A673 (cell line): ENCODE data around the gene IGFBPL1. TPM values are rescaled to one million over a fixed set of nuclear protein-coding genes. Genes with fewer than 3 reads are reported as not detected.

Source experiments
- BruUV-seq: library from RNA; stranded (reverse); fragments of 400-500 nt; replicated peaks from 2 replicates; lab custom pipeline; 2021; lab: Mats Ljungman, UMichigan
- CTCF ChIA-PET: fragments of 300-600 bp; sonication (Branson Sonifier 250); formaldehyde crosslinking; loops from one replicate; lab custom pipeline; 2022; ENCODE audit warnings: antibody characterized with exemption; lab: Charles Lee
- POLR2A ChIA-PET: fragments of 300-600 bp; sonication (Branson Sonifier 250); formaldehyde crosslinking; loops from one replicate; lab custom pipeline; 2022; ENCODE audit warnings: antibody characterized with exemption; ENCODE audit not compliant: low non-redundant PET; lab: Charles Lee
- DNase-seq: peaks from one replicate; pipeline ENCODE4 v3.0.0-alpha.2; 2015; ENCODE audit warnings: low spot score
- H3K27ac ChIP-seq: fragments of 200-600 bp; sonication (generic); 2 replicates; pipeline ENCODE4 v1.5.1; 2016; ENCODE audit warnings: mixed run types, low read depth, mild to moderate bottlenecking, mixed read lengths, antibody characterized with exemption, low read length; ENCODE audit not compliant: poor library complexity, severe bottlenecking
- H3K27me3 ChIP-seq: fragments of 200-600 bp; sonication (generic); replicated peaks from 2 replicates; pipeline ENCODE4 v1.6.1; 2017; ENCODE audit warnings: mixed run types, low read depth, mild to moderate bottlenecking, mixed read lengths, antibody characterized with exemption, low read length; ENCODE audit not compliant: insufficient read depth, poor library complexity
- H3K36me3 ChIP-seq: fragments of 200-600 bp; sonication (generic); 2 replicates; pipeline ENCODE4 v1.6.1; 2016; ENCODE audit warnings: mixed run types, mild to moderate bottlenecking, mixed read lengths, antibody characterized with exemption, low read length; ENCODE audit not compliant: insufficient read depth, poor library complexity, severe bottlenecking
- H3K4me1 ChIP-seq: fragments of 200-600 bp; sonication (generic); 2 replicates; pipeline ENCODE4 v1.6.1; 2017; ENCODE audit warnings: mixed run types, mild to moderate bottlenecking, mixed read lengths, antibody characterized with exemption, low read length; ENCODE audit not compliant: insufficient read depth, poor library complexity, severe bottlenecking
- H3K4me3 ChIP-seq: fragments of 200-600 bp; sonication (generic); 2 replicates; pipeline ENCODE4 v1.5.1; 2016; ENCODE audit warnings: low read depth, mixed run types, mild to moderate bottlenecking, mixed read lengths, low read length; ENCODE audit not compliant: poor library complexity, severe bottlenecking
- H3K9me3 ChIP-seq: fragments of 200-600 bp; sonication (generic); 2 replicates; pipeline ENCODE4 v1.6.1; 2016; ENCODE audit warnings: mixed run types, low read depth, mild to moderate bottlenecking, mixed read lengths, antibody characterized with exemption, low read length; ENCODE audit not compliant: poor library complexity, severe bottlenecking
- EZH2 ChIP-seq: fragments of 200-600 bp; sonication (generic); IDR thresholded peaks from 2 replicates; pipeline ENCODE4 v1.6.1; 2017; ENCODE audit warnings: borderline replicate concordance, low read depth, mild to moderate bottlenecking, mixed read lengths, antibody characterized with exemption, low read length; ENCODE audit not compliant: poor library complexity, severe bottlenecking
- intact Hi-C: fragments of 100-400 bp; cut with micrococcal nuclease; formaldehyde crosslinking; loops from one replicate; pipeline ENCODE4 v1.10.0; 2022; ENCODE audit not compliant: unreplicated experiment
- total RNA-seq: library from RNA; stranded (reverse); gene quantifications from 2 replicates; pipeline ENCODE4 v1.2.3, GENCODE V29; 2021
- TF ChIP-seq, protein P1 (sequence below): fragments of 300-800, 200-600 bp; sonication (generic); conservative IDR thresholded peaks from 2 replicates; pipeline ENCODE4 v1.5.1; 2017; ENCODE audit warnings: low read depth, mild to moderate bottlenecking, antibody characterized with exemption, low read length, moderate library complexity, mixed read lengths

IGFBPL1 gene
- total RNA-seq, 1 experiment from 2014 or later: 0.90 TPM

DNA sequence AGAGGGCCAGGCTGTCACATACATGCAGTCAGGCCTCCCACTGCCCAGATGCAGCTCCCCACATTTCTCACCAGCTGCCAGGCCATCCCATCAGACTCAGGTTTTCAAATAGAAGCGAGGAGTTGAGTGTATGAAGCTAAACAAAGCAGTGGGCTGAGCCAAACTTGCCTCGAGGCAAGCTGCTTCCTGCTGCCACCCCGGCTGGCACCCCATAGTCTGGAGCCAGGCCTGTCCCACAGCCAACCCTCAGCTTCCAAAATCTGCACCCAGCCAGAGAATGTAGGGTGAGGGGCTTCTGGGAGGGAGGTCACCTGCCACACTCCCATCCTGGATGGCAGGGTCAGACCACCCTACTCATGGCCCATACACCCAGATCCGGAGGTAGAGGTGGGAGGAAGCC lies 54.1 kb downstream of the IGFBPL1 start:
- CTCF ChIA-PET: no interaction called here
- intact Hi-C loops: no loop called here
- no peaks in the 10 kb centered on the region for H3K27me3 ChIP-seq

DNA sequence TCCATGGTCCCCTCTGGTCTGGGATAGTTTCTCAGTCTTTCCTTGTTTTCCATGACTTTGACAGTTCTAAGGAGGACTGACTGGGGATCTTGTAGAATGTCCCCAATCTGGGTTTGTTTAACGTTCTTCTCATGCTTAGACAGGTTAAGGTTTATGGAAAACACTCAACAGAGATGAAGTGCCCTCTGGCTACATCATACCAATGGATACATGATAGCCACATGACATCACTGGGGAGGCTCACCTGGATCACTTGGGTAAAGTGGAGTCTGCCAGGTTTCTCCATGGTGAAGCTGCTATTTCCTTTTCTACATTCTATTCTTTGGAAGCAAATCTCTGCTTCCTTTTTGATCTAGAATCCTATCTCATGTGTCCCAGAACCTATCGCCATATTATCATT lies 55.5 kb downstream of the IGFBPL1 start:
- CTCF ChIA-PET: no interaction called here
- H3K27ac ChIP-seq: no peak overlapping the region

More for the DNA sequence above, 54.1 kb downstream of the IGFBPL1 start:
- Histone ChIP-seq H3K4me3 (no peak overlapping the region), H3K36me3 (no peaks in the 10 kb centered on the region), H3K9me3 (no peaks in the 10 kb centered on the region), H3K27ac (no peak overlapping the region), H3K4me1 (no peaks in the 10 kb centered on the region)
- no TSS peak for BruUV-seq
- POLR2A ChIA-PET: no interaction called here
- TF ChIP-seq, protein P1, sequence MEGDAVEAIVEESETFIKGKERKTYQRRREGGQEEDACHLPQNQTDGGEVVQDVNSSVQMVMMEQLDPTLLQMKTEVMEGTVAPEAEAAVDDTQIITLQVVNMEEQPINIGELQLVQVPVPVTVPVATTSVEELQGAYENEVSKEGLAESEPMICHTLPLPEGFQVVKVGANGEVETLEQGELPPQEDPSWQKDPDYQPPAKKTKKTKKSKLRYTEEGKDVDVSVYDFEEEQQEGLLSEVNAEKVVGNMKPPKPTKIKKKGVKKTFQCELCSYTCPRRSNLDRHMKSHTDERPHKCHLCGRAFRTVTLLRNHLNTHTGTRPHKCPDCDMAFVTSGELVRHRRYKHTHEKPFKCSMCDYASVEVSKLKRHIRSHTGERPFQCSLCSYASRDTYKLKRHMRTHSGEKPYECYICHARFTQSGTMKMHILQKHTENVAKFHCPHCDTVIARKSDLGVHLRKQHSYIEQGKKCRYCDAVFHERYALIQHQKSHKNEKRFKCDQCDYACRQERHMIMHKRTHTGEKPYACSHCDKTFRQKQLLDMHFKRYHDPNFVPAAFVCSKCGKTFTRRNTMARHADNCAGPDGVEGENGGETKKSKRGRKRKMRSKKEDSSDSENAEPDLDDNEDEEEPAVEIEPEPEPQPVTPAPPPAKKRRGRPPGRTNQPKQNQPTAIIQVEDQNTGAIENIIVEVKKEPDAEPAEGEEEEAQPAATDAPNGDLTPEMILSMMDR: no peak
- TF ChIP-seq EZH2: no peak
- DNase-seq: no peak

GRCh38 chr9:38367898-38368297 lies 56.4 kb downstream of the IGFBPL1 start:
- DNase-seq: no peak
- H3K27ac ChIP-seq: no peak overlapping the region
- no peak overlapping the region for H3K4me3 ChIP-seq
- TF ChIP-seq EZH2: no peak
- TF ChIP-seq, protein P1: no peak
- no peaks in the 10 kb centered on the region for H3K9me3 ChIP-seq
- no peaks in the 10 kb centered on the region for H3K4me1 ChIP-seq
- ChIA-PET CTCF (no interaction called here), POLR2A (no interaction called here)
- H3K36me3 ChIP-seq: no peaks in the 10 kb centered on the region
- no peaks in the 10 kb centered on the region for H3K27me3 ChIP-seq
- no TSS peak for BruUV-seq
- intact Hi-C loops: no loop called here

More for the DNA sequence above, 55.5 kb downstream of the IGFBPL1 start:
- no peak for DNase-seq
- POLR2A ChIA-PET: no interaction called here
- no TSS peak for BruUV-seq
- Histone ChIP-seq H3K4me3 (no peak overlapping the region), H3K4me1 (no peaks in the 10 kb centered on the region), H3K36me3 (no peaks in the 10 kb centered on the region), H3K27me3 (no peaks in the 10 kb centered on the region), H3K9me3 (no peaks in the 10 kb centered on the region)
- intact Hi-C loops: no loop called here
- no peak for TF ChIP-seq EZH2
- TF ChIP-seq, protein P1: no peak
